WTC11 (cell line): ENCODE data around the gene DACT3. TPM values are rescaled to one million over a fixed set of nuclear protein-coding genes. Genes with fewer than 3 reads are reported as not detected.

ENCODE experiments used
- ARID4B ChIP-seq: sonication (generic); formaldehyde crosslinking; IDR thresholded peaks from 2 replicates; pipeline ENCODE4 v1.8.0; 2023; ENCODE audit warnings: missing genetic modification reagents, mild to moderate bottlenecking, borderline replicate concordance
- CBFB ChIP-seq: sonication (generic); formaldehyde crosslinking; IDR thresholded peaks from 2 replicates; pipeline ENCODE4 v1.8.1; 2022; ENCODE audit warnings: mild to moderate bottlenecking, low read depth, missing genetic modification reagents
- CREM ChIP-seq: sonication (generic); formaldehyde crosslinking; IDR thresholded peaks from 2 replicates; pipeline ENCODE4 v1.8.1; 2022; ENCODE audit warnings: mild to moderate bottlenecking, missing genetic modification reagents, moderate library complexity
- E2F5 ChIP-seq: sonication (generic); formaldehyde crosslinking; IDR thresholded peaks from 2 replicates; pipeline ENCODE4 v1.8.1; 2022; ENCODE audit warnings: mild to moderate bottlenecking, moderate library complexity, missing genetic modification reagents
- ERG ChIP-seq: fragments of 250-450 bp; sonication (Bioruptor Pico); IDR thresholded peaks from 2 replicates; pipeline ENCODE4 v1.8.0; 2021; ENCODE audit warnings: mild to moderate bottlenecking
- FOXP1 ChIP-seq: sonication (generic); formaldehyde crosslinking; IDR thresholded peaks from 2 replicates; pipeline ENCODE4 v1.8.0; 2022; ENCODE audit warnings: missing genetic modification reagents, mild to moderate bottlenecking, moderate library complexity, borderline replicate concordance
- FOXP4 ChIP-seq: sonication (generic); formaldehyde crosslinking; IDR thresholded peaks from 2 replicates; pipeline ENCODE4 v1.8.0; 2022; ENCODE audit warnings: mild to moderate bottlenecking, missing genetic modification reagents
- HMGA2 ChIP-seq: fragments of 250-450 bp; sonication (Bioruptor Pico); IDR thresholded peaks from 2 replicates; pipeline ENCODE4 v1.4.0; 2021; ENCODE audit warnings: mild to moderate bottlenecking, moderate library complexity
- JAZF1 ChIP-seq: fragments of 250-450 bp; sonication (Bioruptor Pico); IDR thresholded peaks from 2 replicates; pipeline ENCODE4 v1.9.0; 2021; ENCODE audit warnings: moderate library complexity, mild to moderate bottlenecking, inconsistent platforms
- JUN ChIP-seq: sonication (generic); formaldehyde crosslinking; IDR thresholded peaks from 2 replicates; pipeline ENCODE4 v1.8.0; 2023; ENCODE audit warnings: mild to moderate bottlenecking, missing genetic modification reagents
- NFYB ChIP-seq: sonication (generic); formaldehyde crosslinking; conservative IDR thresholded peaks from 2 replicates; pipeline ENCODE4 v1.8.0; 2022; ENCODE audit warnings: low read depth, missing genetic modification reagents
- NR2C2 ChIP-seq: sonication (generic); formaldehyde crosslinking; IDR thresholded peaks from 2 replicates; pipeline ENCODE4 v1.8.0; 2022; ENCODE audit warnings: mild to moderate bottlenecking, missing genetic modification reagents
- PREB ChIP-seq: sonication (generic); formaldehyde crosslinking; IDR thresholded peaks from 2 replicates; pipeline ENCODE4 v1.8.1; 2022; ENCODE audit warnings: mild to moderate bottlenecking, missing genetic modification reagents, moderate library complexity, borderline replicate concordance
- PRRX2 ChIP-seq: fragments of 250-450 bp; sonication (Bioruptor Pico); IDR thresholded peaks from 2 replicates; pipeline ENCODE4 v1.8.0; 2021; ENCODE audit warnings: mild to moderate bottlenecking
- SOX15 ChIP-seq: fragments of 250-450 bp; sonication (Bioruptor Pico); IDR thresholded peaks from 2 replicates; pipeline ENCODE4 v1.9.0; 2021; ENCODE audit warnings: mild to moderate bottlenecking
- SP1 ChIP-seq: sonication (generic); formaldehyde crosslinking; conservative IDR thresholded peaks from 2 replicates; pipeline ENCODE4 v1.8.1; 2022; ENCODE audit warnings: missing genetic modification reagents
- TEAD1 ChIP-seq: sonication (generic); formaldehyde crosslinking; IDR thresholded peaks from 2 replicates; pipeline ENCODE4 v1.8.0; 2022; ENCODE audit warnings: mild to moderate bottlenecking, missing genetic modification reagents
- TP53 ChIP-seq: sonication (generic); formaldehyde crosslinking; IDR thresholded peaks from 2 replicates; pipeline ENCODE4 v1.8.1; 2023; ENCODE audit warnings: mild to moderate bottlenecking, missing genetic modification reagents
- USF1 ChIP-seq: sonication (generic); formaldehyde crosslinking; IDR thresholded peaks from 2 replicates; pipeline ENCODE4 v1.8.0; 2022; ENCODE audit warnings: mild to moderate bottlenecking, missing genetic modification reagents
- ZNF219 ChIP-seq: sonication (generic); formaldehyde crosslinking; IDR thresholded peaks from 2 replicates; pipeline ENCODE4 v1.8.0; 2023; ENCODE audit warnings: missing genetic modification reagents, mild to moderate bottlenecking, borderline replicate concordance
- ZNF281 ChIP-seq: sonication (generic); formaldehyde crosslinking; IDR thresholded peaks from 2 replicates; pipeline ENCODE4 v1.8.0; 2023; ENCODE audit warnings: mild to moderate bottlenecking, missing genetic modification reagents
- ZSCAN18 ChIP-seq: fragments of 250-450 bp; sonication (Bioruptor Pico); IDR thresholded peaks from 2 replicates; pipeline ENCODE4 v2.1.2; 2022; ENCODE audit warnings: mild to moderate bottlenecking, moderate library complexity
- total RNA-seq: library from RNA; stranded (reverse); gene quantifications from 3 replicates; pipeline ENCODE4 v1.2.3, GENCODE V29; 2021

DACT3 gene
- total RNA-seq, 1 experiment from 2014 or later: 1.9 TPM

- TF ChIP-seq FOXP4 (CRISPR knock-in tag) (peak; percentile 30; the same call in 1 of the 2 replicates), JAZF1 (CRISPR knock-in tag) (no peak), NFYB (CRISPR knock-in tag) (peak; percentile 97), ERG (CRISPR knock-in tag) (peak; percentile 86; the same call in 1 of the 2 replicates), ARID4B (CRISPR knock-in tag) (0 out of 2 replicates have a peak, but pooled peaks have one; percentile 46), JUN (CRISPR knock-in tag) (no peak), E2F5 (CRISPR knock-in tag) (peak; percentile 92), TP53 (CRISPR knock-in tag) (0 out of 2 replicates have a peak, but pooled peaks have one; percentile 25), HMGA2 (peak; percentile 4; the same call in 1 of the 2 replicates), ZNF281 (CRISPR knock-in tag) (no peak), TEAD1 (CRISPR knock-in tag) (peak; percentile 71; the same call in 1 of the 2 replicates), ZNF219 (CRISPR knock-in tag) (no peak), CBFB (no peak), CREM (peak; percentile 79), USF1 (CRISPR knock-in tag) (peak; percentile 59; the same call in 1 of the 2 replicates), NR2C2 (CRISPR knock-in tag) (no peak), PRRX2 (CRISPR knock-in tag) (0 out of 2 replicates have a peak, but pooled peaks have one; percentile 86), PREB (CRISPR knock-in tag) (no peak), FOXP1 (CRISPR knock-in tag) (peak; percentile 30; the same call in 1 of the 2 replicates), SOX15 (CRISPR knock-in tag) (peak; percentile 52; the same call in 1 of the 2 replicates), SP1 (peak; percentile 99), ZSCAN18 (CRISPR knock-in tag) (peak; percentile 98)
These were observed 60.3 kb downstream of the DACT3 start (continued) for GRCh38 chr19:46600384-46601317.
